ENCODE measurements around the gene PRPF38A. TPM values are rescaled to one million over a fixed set of nuclear protein-coding genes. Genes with fewer than 3 reads are reported as not detected.

PRPF38A gene
- total RNA-seq, 1 donor from 2014 or later: 21.6 TPM

- DNase-seq (no peak), ATAC-seq (no peak)
- intact Hi-C loops (cut with micrococcal nuclease): no loop called here
These were observed 19.0 kb upstream of the PRPF38A start for GRCh38 chr1:52385376-52385775.

DNA sequence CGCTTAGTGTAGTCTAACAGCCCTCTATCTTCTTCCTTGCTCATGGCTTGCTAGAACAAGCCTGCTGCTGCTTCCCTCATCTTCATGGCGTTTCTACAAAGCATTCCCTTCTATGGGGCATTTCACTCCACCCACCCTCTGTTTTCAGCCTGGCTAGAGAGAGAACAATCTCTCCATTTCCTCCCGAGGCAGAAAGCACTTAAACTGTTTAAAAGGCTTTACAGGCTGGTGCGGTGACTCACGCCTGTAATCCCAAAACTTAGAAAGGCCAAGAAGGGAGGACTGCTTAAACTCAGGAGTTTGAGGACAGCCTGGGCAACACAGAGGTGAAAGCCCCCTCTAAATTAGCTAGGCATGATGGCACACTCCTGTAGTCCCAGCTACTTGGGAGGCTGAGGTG is 17.9 kb upstream of the PRPF38A start:
- ATAC-seq (no peak), DNase-seq (no peak)
- intact Hi-C loops (cut with micrococcal nuclease): no loop called here

DNA sequence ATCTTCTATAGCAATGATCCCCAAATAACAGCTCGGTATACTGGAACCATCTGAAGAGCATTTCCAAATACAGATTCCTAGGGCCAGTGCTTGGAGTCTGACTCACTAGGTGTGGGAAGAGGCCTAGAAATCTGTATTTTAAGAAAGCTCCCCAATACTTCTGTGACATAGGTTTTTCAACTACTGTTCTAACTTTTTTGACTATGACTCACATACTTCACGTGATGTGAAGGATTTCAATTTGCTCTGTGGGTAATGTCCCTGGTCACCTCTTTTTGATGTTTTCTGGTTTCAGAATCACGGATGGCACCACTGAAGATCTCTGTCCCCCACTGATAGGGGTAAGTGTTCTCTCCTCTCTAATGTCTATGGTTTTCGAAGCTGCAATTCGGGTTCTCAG is 11.2 kb upstream of the PRPF38A start:
- DNase-seq: no peak
- intact Hi-C loops (cut with micrococcal nuclease): no loop called here
- no peak for ATAC-seq

- intact Hi-C loops (cut with micrococcal nuclease): no loop called here
- DNase-seq: no peak
- ATAC-seq: no peak
These were observed 4.8 kb upstream of the PRPF38A start for GRCh38 chr1:52399629-52400028.

GRCh38 chr1:52400131-52400530 is 4.3 kb upstream of the PRPF38A start:
- DNase-seq (no peak), ATAC-seq (no peak)
- intact Hi-C loops (cut with micrococcal nuclease): no loop called here

GRCh38 chr1:52402860-52403240 is 1.6 kb upstream of the PRPF38A start:
- intact Hi-C loops (cut with micrococcal nuclease): no loop called here
- DNase-seq: no peak
- no peak for ATAC-seq

GRCh38 chr1:52403566-52404115 is 761 bp upstream of the PRPF38A start:
- ATAC-seq (no peak), DNase-seq (no peak)
- intact Hi-C loops (cut with micrococcal nuclease): no loop called here

- intact Hi-C loops (cut with micrococcal nuclease): no loop called here
- no peak for DNase-seq
- peak; percentile 2 for ATAC-seq
These were observed 555 bp downstream of the PRPF38A start for GRCh38 chr1:52404975-52405338.

DNA sequence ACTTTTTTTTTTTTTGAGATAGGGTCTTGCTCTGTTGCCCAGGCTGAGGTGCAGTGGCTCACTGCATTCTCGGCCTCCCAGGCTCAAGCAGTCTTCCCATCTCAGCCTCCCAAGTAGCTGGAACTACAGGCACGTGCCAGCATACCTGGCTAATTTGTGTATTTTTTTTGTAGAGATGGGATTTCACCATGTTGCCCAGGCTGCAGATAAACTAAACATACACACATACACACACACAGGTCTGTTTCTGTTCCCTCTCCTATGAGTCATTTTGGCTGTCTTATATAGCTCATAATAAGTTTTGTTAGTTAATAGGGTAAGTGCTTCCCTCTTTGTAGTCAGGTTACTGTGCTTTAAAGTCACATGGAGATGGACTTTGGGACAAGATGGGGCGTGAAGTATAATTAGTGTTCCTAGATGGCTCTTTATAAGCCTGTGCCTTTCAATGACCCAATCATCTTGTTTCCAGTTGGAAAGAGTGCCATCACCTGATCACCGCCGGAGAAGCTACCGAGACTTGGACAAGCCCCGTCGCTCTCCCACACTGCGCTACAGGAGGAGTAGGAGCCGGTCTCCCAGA is 9.1 kb downstream of the PRPF38A start:
- intact Hi-C loops (cut with micrococcal nuclease): no loop called here
- DNase-seq (no peak), ATAC-seq (no peak)

DNA sequence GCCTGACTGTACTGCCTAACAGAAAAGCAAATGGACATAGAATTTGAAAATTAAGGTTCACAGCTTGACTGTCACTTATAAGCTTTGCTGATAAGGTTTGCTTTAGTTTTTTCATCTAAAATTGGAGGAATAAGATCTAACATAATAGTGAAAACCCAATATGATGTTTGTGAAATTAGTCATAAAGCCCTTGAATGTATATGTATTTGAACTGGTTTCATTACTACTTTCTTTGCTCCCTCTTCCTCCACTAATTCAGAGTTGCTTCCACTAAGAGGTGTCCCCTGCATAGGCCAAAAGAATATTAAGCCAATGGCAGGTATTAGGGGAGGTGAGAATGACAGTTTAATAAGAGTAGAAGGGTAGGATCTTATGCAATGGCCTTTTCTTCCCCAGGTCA is 10.5 kb downstream of the PRPF38A start:
- intact Hi-C loops (cut with micrococcal nuclease): no loop called here
- ATAC-seq: no peak
- DNase-seq: no peak

DNA sequence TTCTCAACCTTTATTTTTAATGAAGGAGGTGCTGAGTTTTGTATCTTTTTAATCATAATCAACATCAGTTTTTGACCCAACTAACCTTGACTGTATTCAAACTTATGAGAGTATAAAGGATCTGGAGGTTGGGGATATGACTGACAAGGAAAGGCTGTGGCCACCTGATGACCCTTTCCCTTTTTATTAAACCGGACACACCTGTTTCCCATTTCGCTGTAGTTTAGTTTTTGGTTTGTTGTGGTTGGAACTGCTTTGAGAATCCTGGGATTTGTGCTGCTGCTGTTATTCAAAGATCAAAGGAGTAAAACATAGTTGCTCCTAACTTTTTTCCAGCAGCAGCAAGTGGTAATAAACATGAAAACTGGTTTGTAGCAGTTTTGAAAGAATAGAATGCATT is 12.4 kb downstream of the PRPF38A start:
- DNase-seq (no peak), ATAC-seq (no peak)
- intact Hi-C loops (cut with micrococcal nuclease): no loop called here

- intact Hi-C loops (cut with micrococcal nuclease): no loop called here
- DNase-seq: no peak
- no peak for ATAC-seq
These were observed 16.3 kb downstream of the PRPF38A start for GRCh38 chr1:52420713-52421112.

DNA sequence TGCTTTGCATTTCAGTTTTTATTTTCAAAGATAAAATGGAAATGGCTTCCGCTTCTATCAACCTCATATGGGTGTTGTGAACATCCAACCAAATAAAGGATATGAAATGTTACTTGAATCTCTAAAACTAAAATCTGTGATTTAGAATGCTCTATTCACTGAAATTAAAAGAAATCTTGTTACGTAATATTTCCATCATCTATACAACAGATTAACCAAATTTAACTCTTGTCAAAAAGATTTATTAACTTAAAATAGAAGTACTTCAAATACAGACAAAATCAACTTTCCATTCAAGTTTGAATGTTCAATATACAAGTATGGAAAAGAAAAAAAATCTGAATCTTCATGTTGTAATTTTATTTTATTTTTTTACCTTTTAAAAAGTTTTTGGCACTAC is 18.7 kb downstream of the PRPF38A start:
- ATAC-seq: no peak
- no peak for DNase-seq
- intact Hi-C loops (cut with micrococcal nuclease): no loop called here

- ATAC-seq (peak; percentile 71), DNase-seq (no peak)
- intact Hi-C loops (cut with micrococcal nuclease): no loop called here
These were observed 19.4 kb downstream of the PRPF38A start for GRCh38 chr1:52423771-52424170.

GRCh38 chr1:52424231-52424636 is 19.8 kb downstream of the PRPF38A start:
- DNase-seq (no peak), ATAC-seq (peak; percentile 38)
- intact Hi-C loops (cut with micrococcal nuclease): no loop called here

DNA sequence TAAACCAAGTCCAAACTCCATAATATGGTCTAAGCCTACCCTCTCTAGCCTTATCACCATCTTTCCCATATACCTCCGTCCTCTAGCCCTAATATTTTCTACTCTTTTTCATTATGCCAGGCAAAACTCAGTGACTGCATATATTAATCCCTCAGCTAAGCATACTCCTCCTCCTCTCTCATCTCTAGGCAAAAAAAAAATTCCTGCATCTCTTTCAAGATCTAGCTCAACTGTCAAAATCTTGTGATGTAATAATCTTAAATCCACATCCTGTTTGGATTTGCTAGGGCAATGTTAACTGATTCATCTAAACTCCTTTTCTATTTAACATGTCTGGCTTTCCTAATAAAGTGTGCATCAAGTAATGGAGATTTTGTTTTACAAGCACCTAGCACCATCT is 20.4 kb downstream of the PRPF38A start:
- DNase-seq: no peak
- intact Hi-C loops (cut with micrococcal nuclease): no loop called here
- no peak for ATAC-seq

DNA sequence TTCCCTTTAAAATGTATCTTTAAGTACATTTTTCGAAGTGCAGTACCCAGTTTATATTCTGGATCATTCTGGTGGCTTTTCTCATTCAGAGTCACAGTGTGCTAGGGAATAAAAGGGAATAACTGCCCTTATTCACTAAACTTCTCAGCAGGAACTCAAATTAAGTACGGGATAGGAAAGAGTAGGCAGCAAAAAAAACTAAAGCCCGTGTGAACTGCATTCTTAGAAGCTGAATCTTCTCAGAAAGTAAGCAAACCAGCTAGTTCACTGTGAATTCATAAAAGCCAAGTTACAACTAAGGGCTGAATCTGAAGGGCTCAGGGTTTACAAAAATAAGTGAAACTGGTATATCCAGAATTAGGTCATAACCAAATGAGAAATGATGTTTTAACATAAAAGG is 22.0 kb downstream of the PRPF38A start:
- intact Hi-C loops (cut with micrococcal nuclease): no loop called here
- DNase-seq: no peak
- no peak for ATAC-seq

- intact Hi-C loops (cut with micrococcal nuclease): no loop called here
- ATAC-seq: no peak
- DNase-seq: no peak
These were observed 22.8 kb downstream of the PRPF38A start for GRCh38 chr1:52427152-52427551.

DNA sequence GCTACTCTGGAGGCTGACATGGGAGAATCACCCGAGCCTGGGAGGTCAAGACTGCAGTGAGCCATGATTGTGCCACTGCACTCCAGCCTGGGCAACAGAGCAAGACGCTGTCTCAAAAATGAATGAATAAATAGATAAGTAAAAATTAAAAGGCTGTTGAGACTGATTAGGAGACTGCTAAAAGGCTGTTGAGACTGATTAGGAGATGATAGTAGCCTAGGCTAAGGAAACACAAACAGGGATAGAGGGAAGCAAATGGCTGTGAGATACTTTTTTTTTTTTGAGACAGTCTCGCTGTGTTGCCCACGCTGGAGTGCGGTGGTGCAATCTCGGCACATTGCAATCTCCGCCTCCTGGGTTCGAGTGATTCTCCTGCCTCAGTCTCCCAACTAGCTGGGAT is 28.4 kb downstream of the PRPF38A start:
- intact Hi-C loops (cut with micrococcal nuclease): no loop called here
- DNase-seq: no peak
- no peak for ATAC-seq

GRCh38 chr1:52435211-52435610 is 30.8 kb downstream of the PRPF38A start:
- ATAC-seq (no peak), DNase-seq (no peak)
- intact Hi-C loops (cut with micrococcal nuclease): no loop called here

- ATAC-seq (no peak), DNase-seq (no peak)
- intact Hi-C loops (cut with micrococcal nuclease): no loop called here
These were observed 31.2 kb downstream of the PRPF38A start for GRCh38 chr1:52435650-52436049.

DNA sequence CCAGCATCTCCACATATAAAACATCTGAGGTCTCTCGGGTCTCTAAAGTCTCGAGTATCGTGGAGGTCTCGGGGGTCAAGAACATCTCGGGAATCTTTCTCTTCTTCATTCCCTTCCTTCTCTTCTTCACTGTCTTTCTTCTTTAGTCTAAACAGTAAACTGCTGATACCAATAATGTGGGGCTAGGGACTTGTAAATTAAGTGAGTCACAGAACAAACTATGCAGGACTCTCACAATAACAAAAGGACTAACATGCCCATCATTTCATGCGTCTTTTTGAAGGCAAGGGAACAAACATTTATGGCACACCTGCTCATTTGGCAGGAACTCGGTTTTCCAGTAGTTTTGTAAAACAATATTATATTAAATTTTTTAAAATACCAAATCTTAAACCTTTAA is 32.4 kb downstream of the PRPF38A start:
- ATAC-seq (no peak), DNase-seq (no peak)
- intact Hi-C loops (cut with micrococcal nuclease): no loop called here
